HepG2 (cell line): ENCODE data around the gene TBL3.

Experiments used
- ATF3 ChIP-seq: sonication (generic); formaldehyde crosslinking; IDR thresholded peaks from 2 replicates; pipeline ENCODE4 v1.4.0; 2020; ENCODE audit warnings: missing genetic modification reagents
- CBFB ChIP-seq: sonication (generic); formaldehyde crosslinking; IDR thresholded peaks from 2 replicates; pipeline ENCODE4 v1.4.0; 2020; ENCODE audit warnings: missing genetic modification reagents
- CCDC6 ChIP-seq: sonication (generic); formaldehyde crosslinking; IDR thresholded peaks from 2 replicates; pipeline ENCODE4 v1.8.1; 2022; ENCODE audit warnings: mild to moderate bottlenecking, missing genetic modification reagents, moderate library complexity
- CREB3 ChIP-seq: sonication (generic); formaldehyde crosslinking; IDR thresholded peaks from 2 replicates; pipeline ENCODE4 v1.5.0; 2020; ENCODE audit warnings: missing genetic modification reagents
- CTCF ChIP-seq: sonication (generic); formaldehyde crosslinking; IDR thresholded peaks from 2 replicates; pipeline ENCODE4 v1.5.0; 2020; ENCODE audit warnings: mild to moderate bottlenecking, missing genetic modification reagents, moderate library complexity
- ETS1 ChIP-seq: sonication (generic); formaldehyde crosslinking; IDR thresholded peaks from 2 replicates; pipeline ENCODE4 v1.4.0; 2020; ENCODE audit warnings: missing genetic modification reagents
- MAX ChIP-seq: IDR thresholded peaks from 2 replicates; pipeline ENCODE4 v1.6.1; 2012; ENCODE audit warnings: inconsistent platforms
- NFIC ChIP-seq: IDR thresholded peaks from 2 replicates; pipeline ENCODE4 v1.6.1; 2012; ENCODE audit warnings: mild to moderate bottlenecking, low read length, inconsistent platforms
- NR0B2 ChIP-seq: sonication (generic); formaldehyde crosslinking; IDR thresholded peaks from 2 replicates; pipeline ENCODE4 v1.4.0; 2020; ENCODE audit warnings: mild to moderate bottlenecking, missing genetic modification reagents
- REXO4 ChIP-seq: sonication (generic); formaldehyde crosslinking; IDR thresholded peaks from 2 replicates; pipeline ENCODE4 v1.8.0; 2022; ENCODE audit warnings: missing genetic modification reagents, mild to moderate bottlenecking, borderline replicate concordance
- TBP ChIP-seq: sonication (generic); formaldehyde crosslinking; IDR thresholded peaks from 2 replicates; pipeline ENCODE4 v1.5.0; 2020; ENCODE audit warnings: missing genetic modification reagents
- ZNF296 ChIP-seq: sonication (generic); formaldehyde crosslinking; conservative IDR thresholded peaks from 2 replicates; pipeline ENCODE4 v1.5.0; 2020; ENCODE audit warnings: mild to moderate bottlenecking, missing genetic modification reagents

GRCh38 chr16:2009791-2010510, 38.1 kb downstream of the TBL3 start, which contains the start of gene ZNF598:
- TF ChIP-seq ETS1 (CRISPR knock-in tag) (no peak), REXO4 (CRISPR knock-in tag) (no peak), ATF3 (CRISPR knock-in tag) (0 out of 2 replicates have a peak, but pooled peaks have one; percentile 21), CREB3 (CRISPR knock-in tag) (no peak), CTCF (CRISPR knock-in tag) (0 out of 2 replicates have a peak, but pooled peaks have one; percentile 8), ZNF296 (CRISPR knock-in tag) (no peak), TBP (CRISPR knock-in tag) (no peak), NFIC (no peak), NR0B2 (CRISPR knock-in tag) (0 out of 2 replicates have a peak, but pooled peaks have one; percentile 61), CCDC6 (no peak), MAX (peak; percentile 92), CBFB (no peak)
